ENCODE data around the gene DIP2B.

DIP2B gene

DNA sequence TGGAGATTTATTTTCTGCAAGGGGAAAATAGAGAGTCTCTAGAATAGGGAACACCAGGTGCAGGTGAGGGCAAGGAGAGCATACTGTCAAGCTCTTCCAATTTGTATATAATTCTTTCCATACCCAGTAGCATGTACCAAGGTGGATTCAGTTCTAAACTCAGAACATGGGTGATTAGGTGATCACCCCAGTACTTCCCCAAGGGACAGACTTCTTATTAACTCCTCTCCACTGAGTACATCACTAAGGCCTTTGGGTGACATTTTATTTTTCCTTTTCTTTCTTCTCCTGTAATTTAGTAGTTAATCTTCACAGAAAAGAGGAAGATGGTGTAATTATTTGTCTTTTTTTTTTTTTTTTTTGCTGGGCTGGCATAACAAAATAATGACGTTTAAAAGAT lies 54.2 kb downstream of the DIP2B start:
- TF ChIP-seq, protein P1, sequence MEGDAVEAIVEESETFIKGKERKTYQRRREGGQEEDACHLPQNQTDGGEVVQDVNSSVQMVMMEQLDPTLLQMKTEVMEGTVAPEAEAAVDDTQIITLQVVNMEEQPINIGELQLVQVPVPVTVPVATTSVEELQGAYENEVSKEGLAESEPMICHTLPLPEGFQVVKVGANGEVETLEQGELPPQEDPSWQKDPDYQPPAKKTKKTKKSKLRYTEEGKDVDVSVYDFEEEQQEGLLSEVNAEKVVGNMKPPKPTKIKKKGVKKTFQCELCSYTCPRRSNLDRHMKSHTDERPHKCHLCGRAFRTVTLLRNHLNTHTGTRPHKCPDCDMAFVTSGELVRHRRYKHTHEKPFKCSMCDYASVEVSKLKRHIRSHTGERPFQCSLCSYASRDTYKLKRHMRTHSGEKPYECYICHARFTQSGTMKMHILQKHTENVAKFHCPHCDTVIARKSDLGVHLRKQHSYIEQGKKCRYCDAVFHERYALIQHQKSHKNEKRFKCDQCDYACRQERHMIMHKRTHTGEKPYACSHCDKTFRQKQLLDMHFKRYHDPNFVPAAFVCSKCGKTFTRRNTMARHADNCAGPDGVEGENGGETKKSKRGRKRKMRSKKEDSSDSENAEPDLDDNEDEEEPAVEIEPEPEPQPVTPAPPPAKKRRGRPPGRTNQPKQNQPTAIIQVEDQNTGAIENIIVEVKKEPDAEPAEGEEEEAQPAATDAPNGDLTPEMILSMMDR (IDR thresholded peaks at IDR 0.05) = no peak

DNA sequence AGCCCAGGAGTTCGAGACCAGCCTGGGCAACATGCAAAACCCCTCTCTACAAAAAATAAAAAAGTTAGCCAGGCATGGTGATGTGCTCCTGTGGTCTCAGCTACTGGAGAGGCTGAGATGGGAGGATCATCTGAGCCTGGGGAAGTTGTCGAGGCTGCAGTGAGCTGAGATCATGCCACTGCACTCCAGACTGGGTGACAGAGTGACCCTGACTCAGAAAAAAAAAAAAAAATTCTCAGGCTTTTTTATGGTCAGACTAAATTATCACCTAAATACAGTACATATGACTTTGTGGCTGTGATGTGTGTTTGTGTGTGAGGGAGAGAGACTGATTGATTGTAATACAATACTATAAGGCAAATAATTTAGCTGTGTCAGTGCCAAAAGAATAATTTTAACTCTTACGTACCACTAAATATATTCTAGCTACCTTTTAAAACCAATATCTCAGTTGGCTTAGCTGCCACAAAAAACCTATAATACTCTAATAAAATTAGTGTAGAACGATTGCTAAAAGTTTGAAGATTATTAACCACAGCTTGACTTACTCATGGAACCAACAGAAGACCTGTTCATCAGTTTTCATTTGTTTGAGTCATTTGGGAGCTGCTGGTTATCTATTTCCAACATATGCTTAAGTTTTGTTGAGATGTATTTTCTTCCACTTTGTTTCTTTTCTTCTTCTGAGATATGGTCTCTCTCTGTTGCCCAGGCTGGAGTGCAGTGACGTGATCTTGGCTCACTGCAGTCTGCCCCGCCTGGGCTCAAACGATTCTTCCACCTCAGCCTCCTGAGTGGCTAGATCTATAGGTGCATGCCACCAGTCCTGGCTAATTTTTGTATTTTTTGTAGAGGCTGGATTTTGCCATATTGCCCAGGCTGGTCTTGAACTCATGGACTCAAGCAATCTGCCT lies 58.0 kb downstream of the DIP2B start:
- TF ChIP-seq, protein P1 (IDR thresholded peaks at IDR 0.05) = no peak

DNA sequence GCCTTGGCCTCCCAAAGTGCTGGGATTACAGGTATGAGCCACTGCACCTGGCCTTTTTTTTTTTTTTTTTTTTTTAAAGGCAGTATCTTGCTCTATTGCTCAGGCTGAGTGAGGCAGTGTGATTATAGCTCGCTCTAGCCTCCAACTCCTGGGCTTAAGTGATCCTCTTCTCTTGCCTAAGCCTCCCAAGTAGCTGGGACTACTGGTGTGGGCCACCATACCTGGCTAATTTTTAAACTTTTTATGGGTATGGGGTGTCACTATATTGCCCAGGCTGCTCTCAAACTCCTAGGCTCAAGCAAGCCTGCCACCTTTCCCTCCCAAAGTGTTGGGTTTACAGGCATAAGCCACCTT lies 58.6 kb downstream of the DIP2B start:
- TF ChIP-seq, protein P1 (IDR thresholded peaks at IDR 0.05) = no peak

DNA sequence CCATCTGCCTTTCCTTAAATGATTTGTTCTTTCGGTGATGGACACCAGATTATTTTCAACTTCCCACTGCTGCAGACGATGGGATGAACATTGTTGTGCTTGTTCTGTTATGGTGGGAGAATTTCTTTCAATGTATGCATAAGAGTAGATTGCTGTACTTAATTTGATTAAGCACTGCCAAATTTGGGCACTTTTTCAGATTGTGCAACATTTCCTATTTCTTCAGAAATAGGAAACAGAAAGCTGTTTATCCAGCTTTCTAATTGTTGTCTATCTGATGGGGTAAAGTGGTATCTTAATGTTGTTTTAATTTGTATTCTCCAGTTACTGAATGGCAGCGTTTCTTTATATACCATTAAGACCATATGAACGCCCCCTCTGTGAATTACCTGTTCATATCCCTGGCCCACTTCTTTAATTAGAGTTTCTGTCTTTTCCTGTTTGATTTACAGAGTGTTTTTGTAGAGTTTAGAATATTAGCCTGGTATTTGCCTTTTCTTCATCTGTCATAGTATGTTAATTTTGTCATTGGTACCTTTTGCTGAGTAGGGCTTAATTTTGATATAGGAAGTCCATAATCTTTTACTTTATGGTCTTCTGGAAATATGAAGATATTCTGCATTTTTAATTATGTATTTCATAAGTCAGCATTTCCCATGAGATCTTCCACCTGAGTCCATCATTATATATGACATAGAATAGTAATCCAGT lies 59.6 kb downstream of the DIP2B start:
- TF ChIP-seq, protein P1 (IDR thresholded peaks at IDR 0.05) = no peak

DNA sequence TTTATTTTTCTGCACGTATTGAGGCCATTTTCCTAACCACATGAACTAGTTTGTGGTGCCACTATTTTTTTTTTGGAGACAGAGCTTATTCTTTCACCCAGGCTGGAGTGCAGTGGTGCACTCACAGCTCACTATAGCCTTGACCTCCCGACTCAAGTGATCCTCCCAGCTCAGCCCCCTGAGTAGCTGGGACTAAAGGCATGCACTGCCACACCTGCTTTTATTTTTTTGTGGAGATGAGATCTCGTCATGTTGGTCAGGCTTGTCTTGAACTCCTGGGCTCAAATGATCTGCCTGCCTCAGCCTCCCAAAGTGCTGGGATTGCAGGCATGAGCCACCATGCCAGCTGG lies 60.1 kb downstream of the DIP2B start:
- TF ChIP-seq, protein P1 (IDR thresholded peaks at IDR 0.05) = no peak

DNA sequence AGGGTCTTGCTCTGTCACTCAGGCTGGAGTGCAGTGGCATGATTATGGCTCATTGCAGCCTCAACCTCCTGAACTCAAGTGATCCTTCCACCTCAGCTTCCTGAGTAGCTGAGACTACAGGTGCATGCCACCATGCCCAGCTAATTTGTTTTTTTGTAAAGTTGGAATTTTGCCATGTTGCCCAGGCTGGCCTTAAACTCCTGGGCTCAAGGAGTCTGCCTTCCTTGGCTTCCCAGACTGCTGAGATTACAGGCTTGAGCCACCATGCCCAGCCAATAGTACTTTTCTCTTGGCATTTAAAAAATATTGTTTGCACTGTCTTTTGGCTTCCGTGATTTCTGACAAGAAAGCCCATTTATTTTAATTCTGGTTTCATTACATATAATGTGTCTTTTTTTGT lies 61.3 kb downstream of the DIP2B start:
- TF ChIP-seq, protein P1 (IDR thresholded peaks at IDR 0.05) = no peak

DNA sequence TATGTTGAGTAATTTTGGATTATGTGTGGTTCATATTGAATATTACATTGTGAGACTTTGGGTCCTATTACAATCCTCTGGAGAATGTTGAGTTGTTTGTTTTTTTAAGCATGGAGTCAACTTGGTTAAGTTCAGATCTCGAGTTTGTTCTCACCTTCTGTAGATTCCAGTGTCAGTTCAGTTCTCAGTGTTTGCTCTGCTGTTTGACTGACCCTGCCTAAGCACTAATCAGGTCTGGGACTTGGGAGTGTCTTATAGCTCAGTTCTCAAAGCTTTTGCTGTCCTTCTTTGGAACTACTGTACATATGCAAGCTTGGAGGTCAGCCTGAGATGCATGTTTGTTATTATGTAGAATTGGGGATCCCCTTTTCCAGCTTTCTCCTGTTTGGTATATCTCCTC lies 63.1 kb downstream of the DIP2B start:
- TF ChIP-seq, protein P1 (IDR thresholded peaks at IDR 0.05) = no peak

Measured in LNCAP (cell line).